K562 (cell line): Measurements from ENCODE around the gene SYTL2. TPM values are rescaled to one million over a fixed set of nuclear protein-coding genes. Genes with fewer than 3 reads are reported as not detected.

ENCODE experiments used
- ATAC-seq: fragments of 200-7000 bp; cut with Tn5 transposase; 3 replicates; pipeline ENCODE4 v1.9.1; 2020; ENCODE audit warnings: moderate library complexity
- BruUV-seq: library from RNA; stranded (reverse); fragments of 400-500 nt; replicated peaks from 2 replicates; lab custom pipeline; 2021; lab: Mats Ljungman, UMichigan
- CTCF ChIA-PET: fragments of 300-600 bp; formaldehyde crosslinking; extraction: SDS; loops from one replicate; lab custom pipeline; 2021; ENCODE audit warnings: low intra/inter-chr PET ratio; lab: Yijun Ruan, JAX
- POLR2A ChIA-PET: fragments of 300-600, 350-650 bp; sonication (Branson Sonifier 250); formaldehyde crosslinking; extraction: SDS; loops from one replicate; lab custom pipeline; 2021; ENCODE audit warnings: antibody characterized with exemption, inconsistent platforms; lab: Yijun Ruan, JAX
- DNase-seq, 4 experiments: peaks; one replicate each; pipeline versions ENCODE4 v3.0.0 to v3.0.0-alpha.2; 2011 to 2018; ENCODE audit warnings: low spot score in 3 of 4, mixed read lengths in 3 of 4; ENCODE audit errors: extremely low read depth in 1 of 4
- FAIRE-seq: peaks from 2 replicates; lab custom pipeline; 2011; peaks lifted over from hg19 to GRCh38; lab: Jason Lieb, UNC
- H2AFZ ChIP-seq: 2 replicates; pipeline ENCODE4 v1.6.0; 2011; ENCODE audit warnings: low read depth, low read length, control low read depth, inconsistent platforms
- H3K27ac ChIP-seq: fragments of 200-600 bp; 3 replicates; pipeline ENCODE4 v1.8.0; 2011; ENCODE audit warnings: low read depth, mild to moderate bottlenecking, control low read depth, inconsistent platforms, low read length, moderate library complexity, mixed read lengths; ENCODE audit errors: extremely low read depth
- H3K27me3 ChIP-seq, 2 experiments: fragments of 300-600 bp in 1 of 2; 2 replicates in 1 of 2; 3 replicates in 1 of 2; pipeline versions ENCODE4 v1.6.0 to v1.8.0; 2011; ENCODE audit warnings: inconsistent platforms in 2 of 2, low read length in 2 of 2, mild to moderate bottlenecking in 1 of 2, mixed read lengths in 1 of 2, moderate library complexity in 1 of 2; ENCODE audit not compliant: control insufficient read depth in 2 of 2, insufficient read depth in 2 of 2
- H3K36me3 ChIP-seq: fragments of 300-600 bp; 3 replicates; pipeline ENCODE4 v1.8.0; 2011; ENCODE audit warnings: mild to moderate bottlenecking, low read length, inconsistent platforms; ENCODE audit not compliant: control insufficient read depth, insufficient read depth
- H3K4me1 ChIP-seq, 2 experiments: fragments of 200-600 bp in 1 of 2; replicated peaks in 1 of 2; 2 replicates in 1 of 2; 3 replicates in 1 of 2; pipeline versions ENCODE4 v1.5.1 to v1.8.0; 2011; ENCODE audit warnings: inconsistent platforms in 2 of 2, low read length in 2 of 2, mild to moderate bottlenecking in 1 of 2, mixed read lengths in 1 of 2, moderate library complexity in 1 of 2; ENCODE audit not compliant: control insufficient read depth in 2 of 2, insufficient read depth in 2 of 2
- H3K4me2 ChIP-seq: 2 replicates; pipeline ENCODE4 v1.6.1; 2011; ENCODE audit warnings: low read length, control low read depth, inconsistent platforms, mixed read lengths; ENCODE audit not compliant: insufficient read depth
- H3K4me3 ChIP-seq: fragments of 200-600 bp; sonication (generic), shearing (Covaris generic); 2 replicates; pipeline ENCODE4 v1.5.1; 2016; ENCODE audit warnings: control low read depth, inconsistent platforms
- H3K79me2 ChIP-seq: fragments of 200-600 bp; 3 replicates; pipeline ENCODE4 v1.8.0; 2011; ENCODE audit warnings: low read length, inconsistent platforms; ENCODE audit not compliant: control insufficient read depth, insufficient read depth
- H3K9ac ChIP-seq, 2 experiments: 2 replicates each; pipeline versions ENCODE4 v1.6.0 to v1.6.1; 2011; ENCODE audit warnings: low read depth in 2 of 2, low read length in 2 of 2, control low read depth in 1 of 2, inconsistent platforms in 1 of 2, mild to moderate bottlenecking in 1 of 2, mixed read lengths in 1 of 2; ENCODE audit not compliant: insufficient read depth in 1 of 2
- H3K9me1 ChIP-seq: one replicate; pipeline ENCODE4 v1.6.0; 2011; ENCODE audit warnings: inconsistent platforms, mild to moderate bottlenecking, low read length, moderate library complexity; ENCODE audit not compliant: control insufficient read depth, insufficient read depth
- H3K9me3 ChIP-seq: replicated peaks from 2 replicates; pipeline ENCODE4 v1.5.1; 2011; ENCODE audit warnings: low read depth, low read length, inconsistent platforms; ENCODE audit not compliant: control insufficient read depth, insufficient read depth
- H4K20me1 ChIP-seq: replicated peaks from 2 replicates; pipeline ENCODE4 v1.6.1; 2011; ENCODE audit warnings: low read length, inconsistent platforms, mixed read lengths; ENCODE audit not compliant: control insufficient read depth, insufficient read depth
- HMG20A ChIP-seq: fragments of 450-650 bp; formaldehyde crosslinking; conservative IDR thresholded peaks from 2 replicates; pipeline ENCODE4 v1.4.0; 2020; ENCODE audit warnings: mild to moderate bottlenecking, mixed read lengths
- NFYB ChIP-seq: IDR thresholded peaks from 2 replicates; pipeline ENCODE4 v1.6.1; 2011; ENCODE audit warnings: mild to moderate bottlenecking, moderate library complexity; ENCODE audit not compliant: insufficient read length; ENCODE audit errors: extremely low read depth
- RERE ChIP-seq: sonication (generic); formaldehyde crosslinking; IDR thresholded peaks from 2 replicates; pipeline ENCODE4 v1.8.0; 2023; ENCODE audit warnings: missing genetic modification reagents, mild to moderate bottlenecking, borderline replicate concordance
- WGBS: fragments of 100-300 bp; shearing (Covaris generic); methylation state at CpG from one replicate; pipeline ENCODE4 v1.1.6; 2016; ENCODE audit warnings: low coverage, mixed read lengths; ENCODE audit not compliant: insufficient coverage; ENCODE audit errors: missing lambda C conversion rate; 5-methylcytosine and 5-hydroxymethylcytosine counted together
- in situ Hi-C: fragments of 300-500 bp; cut with MboI; formaldehyde crosslinking; loops from 4 replicates; pipeline ENCODE4 v1.15.0; 2018; ENCODE audit warnings: inconsistent platforms, mixed read lengths
- intact Hi-C: fragments of 100-400 bp; cut with micrococcal nuclease; formaldehyde crosslinking; loops from 2 replicates; pipeline ENCODE4 v1.14.2; 2022
- polyA plus RNA-seq, 8 experiments: library from polyadenylated mRNA; depleted of rRNA in 4 of 8; stranded (reverse) in 5 of 8; unstranded in 3 of 8; fragments of >200 nt; fragmentation: Nextera tagmentation in 2 of 8; fragmentation: Illumina TruSeq in 1 of 8; extraction: Ambion mirVana in 2 of 8; extraction: Trizol in 1 of 8; gene quantifications; 2 replicates each; pipeline versions ENCODE4 v1.2.1 to v1.2.3, GENCODE V29; 2011 to 2014; ENCODE audit warnings: inconsistent platforms in 1 of 8, missing spikeins in 1 of 8
- total RNA-seq, 7 experiments: library from RNA; depleted of rRNA in 6 of 7; stranded (reverse); fragments of >200 nt in 6 of 7; fragmentation: Illumina TruSeq in 2 of 7; extraction: Trizol in 2 of 7; gene quantifications; 2 replicates each; pipeline versions ENCODE4 v1.2.1 to v1.2.3, GENCODE V29; 2011 to 2021; ENCODE audit warnings: low replicate concordance in 1 of 7

Gene SYTL2
- total and polyA plus RNA-seq, 9 of the 15 experiments (the other 6 are each of a cell fraction or from before 2014, with no cell fraction given) = 0.05 to 0.57 (median 0.35) TPM

- TF ChIP-seq RERE = no peak
- TF ChIP-seq, all 486 proteins: peak for 0
Observed at GRCh38 chr11:85737738-85738137, 73.2 kb downstream of the SYTL2 start (continued).

GRCh38 chr11:85735876-85736460 is 75.0 kb downstream of the SYTL2 start:
- no peaks in the 10 kb centered on the region for H3K4me1 ChIP-seq
- no peaks in the 10 kb centered on the region for H3K9me1 ChIP-seq
- no peak for TF ChIP-seq NFYB
- TF ChIP-seq HMG20A (CRISPR knock-in tag) = no peak
- no peak for FAIRE-seq
- ATAC-seq = no peak
- H3K4me3 ChIP-seq = no peak overlapping the region
- no peak overlapping the region for H2AFZ ChIP-seq
- intact Hi-C loops (no loop called here), in situ Hi-C loops (no loop called here)
- ChIA-PET POLR2A (interaction anchor here (1.1 kb wide), 1 partner anchor 37 kb away, joined by 4 read pairs; no protein-coding TSS in a partner anchor), CTCF (no interaction called here)
- no peaks in the 10 kb centered on the region for H3K79me2 ChIP-seq
- H3K36me3 ChIP-seq = no peaks in the 10 kb centered on the region
- no peak for DNase-seq
- H3K27me3 ChIP-seq = peaks cover 0 to 7% of the 10 kb centered on the region in 2 experiments; a peak in 3 of 5 replicates
- BruUV-seq = no TSS peak
- no peak overlapping the region for H3K4me2 ChIP-seq
- WGBS = 2% methylated on average over 5 of the region's 5 CpGs
- no peaks in the 10 kb centered on the region for H4K20me1 ChIP-seq
- H3K27ac ChIP-seq = no peak overlapping the region
- no peaks in the 10 kb centered on the region for H3K9me3 ChIP-seq
- H3K9ac ChIP-seq = no peak overlapping the region
